ENCODE measurements around the gene ATP6V1E1.
"Not testable (repeated sequence)": the region's sequence is repeated elsewhere in the genome, so short reads cannot be mapped to it uniquely, and the experiment has no call there.

The ATP6V1E1 gene

GRCh38 chr22:17641269-17641668 is 12.7 kb upstream of the ATP6V1E1 start:
- Mint-ChIP-seq H3K27ac (no peak overlapping the region), H3K9me3 (no peaks in the 10 kb centered on the region), H3K36me3 (no peaks in the 10 kb centered on the region), H3K4me3 (no peak overlapping the region), H3K4me1 (peaks cover 13% of the 10 kb centered on the region), H3K27me3 (no peaks in the 10 kb centered on the region)
- no peak for ATAC-seq (ENCODE audit: low read depth)
- no peak for DNase-seq (ENCODE audit: low spot score in 2 of 2)

- peaks cover 13% of the 10 kb centered on the region for H3K4me1 Mint-ChIP-seq
- peak in 1 of 2 donors; percentile 19 for DNase-seq (ENCODE audit: low spot score in 2 of 2)
- H3K27me3 Mint-ChIP-seq, result no peaks in the 10 kb centered on the region
- H3K27ac Mint-ChIP-seq, result peak overlapping the region; percentile 100
- H3K4me3 Mint-ChIP-seq, result peak overlapping the region; percentile 94
- H3K36me3 Mint-ChIP-seq, result no peaks in the 10 kb centered on the region
- H3K9me3 Mint-ChIP-seq, result no peaks in the 10 kb centered on the region
- ATAC-seq (ENCODE audit: low read depth), result peak; percentile 23
Observed at GRCh38 chr22:17639247-17639741, 10.7 kb upstream of the ATP6V1E1 start.

DNA sequence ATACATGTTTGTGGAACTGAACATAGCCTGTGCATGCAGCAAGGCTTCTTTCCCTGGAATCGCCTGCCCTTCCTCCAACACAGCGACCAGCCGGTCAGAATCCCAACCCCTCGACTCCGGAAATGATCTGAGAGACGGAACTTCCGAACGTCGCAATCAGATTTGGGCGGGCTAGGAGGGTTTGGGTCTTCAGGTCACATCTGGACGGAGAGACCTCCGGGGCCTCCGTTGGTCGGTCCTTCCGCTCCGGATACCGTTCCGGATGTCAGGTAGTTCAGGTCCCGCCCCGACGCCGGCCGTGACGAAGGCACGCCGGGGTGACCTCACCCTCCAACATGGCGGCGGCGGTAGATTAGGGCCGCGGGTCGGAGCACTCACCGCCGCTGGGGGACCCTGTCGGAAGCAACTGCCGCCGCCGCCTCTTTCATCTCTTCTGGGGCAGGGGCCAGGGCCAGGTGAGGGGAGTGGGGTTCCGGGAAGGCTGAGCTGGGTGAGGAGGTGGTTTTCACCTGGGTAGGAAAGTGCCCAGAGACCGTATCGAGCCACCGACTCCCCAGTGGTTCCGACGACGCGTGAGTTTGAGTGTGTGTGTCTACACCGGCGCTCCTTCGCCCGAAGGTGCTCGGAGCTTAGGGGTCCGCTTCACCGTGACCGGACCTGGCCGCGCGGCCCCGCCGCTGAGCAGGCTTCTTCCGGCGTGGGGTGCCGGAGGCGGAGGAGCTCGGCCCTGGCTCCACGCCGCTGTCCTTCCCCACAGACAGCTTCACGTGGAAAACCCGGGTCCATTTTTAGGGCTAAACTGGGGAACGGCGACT is 10.1 kb upstream of the ATP6V1E1 start, which contains the start of gene BCL2L13:
BCL2L13 (plus strand) TSS at position 326 of the 815 bp plus-strand sequence. CDS start 16,955 bp downstream, outside the sequence.
- ATAC-seq (ENCODE audit: low read depth) (peak; percentile 91), DNase-seq (ENCODE audit: low spot score in 2 of 2) (peak; percentile 82 to 90)
- Mint-ChIP-seq H3K27ac (peak within 1 kb of the TSS; percentile 100), H3K4me3 (peak within 1 kb of the TSS; percentile 94), H3K36me3 (no peaks in the 10 kb centered on the region), H3K4me1 (peaks cover 13% of the 10 kb centered on the region), H3K27me3 (no peaks in the 10 kb centered on the region), H3K9me3 (no peaks in the 10 kb centered on the region)

- Mint-ChIP-seq H3K4me3 (peak overlapping the region; percentile 94), H3K27me3 (no peaks in the 10 kb centered on the region), H3K4me1 (peaks cover 13% of the 10 kb centered on the region), H3K27ac (peak overlapping the region; percentile 100), H3K9me3 (no peaks in the 10 kb centered on the region), H3K36me3 (no peaks in the 10 kb centered on the region)
- DNase-seq (ENCODE audit: low spot score in 2 of 2) (peak in 1 of 2 donors; percentile 9), ATAC-seq (ENCODE audit: low read depth) (peak; percentile 7)
Observed at GRCh38 chr22:17638182-17638431, 9.6 kb upstream of the ATP6V1E1 start.

GRCh38 chr22:17637490-17638181 is 9.1 kb upstream of the ATP6V1E1 start:
- ATAC-seq (ENCODE audit: low read depth) (no peak), DNase-seq (ENCODE audit: low spot score in 2 of 2) (no peak)
- no peaks in the 10 kb centered on the region for H3K27me3 Mint-ChIP-seq
- peaks cover 13% of the 10 kb centered on the region for H3K4me1 Mint-ChIP-seq
- H3K27ac Mint-ChIP-seq, result peak overlapping the region; percentile 100
- no peaks in the 10 kb centered on the region for H3K36me3 Mint-ChIP-seq
- H3K9me3 Mint-ChIP-seq, result no peaks in the 10 kb centered on the region
- peak overlapping the region; percentile 94 for H3K4me3 Mint-ChIP-seq

DNA sequence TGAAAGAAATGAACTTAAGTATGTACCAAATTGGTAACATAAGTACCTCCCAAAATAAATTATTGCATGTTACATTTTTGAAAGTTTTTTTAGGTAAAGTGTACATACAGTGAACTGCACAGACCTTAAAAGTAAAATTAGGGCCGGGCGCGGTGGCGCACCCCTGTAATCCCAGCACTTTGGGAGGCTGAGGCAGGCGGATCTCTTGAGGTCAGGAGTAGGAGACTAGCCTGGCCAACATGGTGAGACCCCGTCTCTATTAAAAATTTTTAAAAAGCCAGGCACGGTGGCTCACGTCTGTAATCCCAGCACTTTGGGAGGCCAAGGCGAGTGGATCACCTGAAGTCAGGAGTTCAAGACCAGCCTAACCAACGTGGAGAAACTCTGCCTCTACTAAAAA is 8.3 kb upstream of the ATP6V1E1 start:
- not testable (repeated sequence) for H3K27me3 Mint-ChIP-seq; DNase-seq (ENCODE audit: low spot score in 2 of 2); H3K27ac Mint-ChIP-seq; ATAC-seq (ENCODE audit: low read depth); H3K9me3 Mint-ChIP-seq; H3K4me3 Mint-ChIP-seq; H3K36me3 Mint-ChIP-seq
- H3K4me1 Mint-ChIP-seq, result peaks cover 13% of the 10 kb centered on the region

- no peak overlapping the region for H3K4me3 Mint-ChIP-seq
- H3K27ac Mint-ChIP-seq, result no peak overlapping the region
- H3K9me3 Mint-ChIP-seq, result no peaks in the 10 kb centered on the region
- H3K36me3 Mint-ChIP-seq, result no peaks in the 10 kb centered on the region
- ATAC-seq (ENCODE audit: low read depth) (no peak), DNase-seq (ENCODE audit: low spot score in 2 of 2) (no peak)
- H3K27me3 Mint-ChIP-seq, result no peaks in the 10 kb centered on the region
- peaks cover 16% of the 10 kb centered on the region for H3K4me1 Mint-ChIP-seq
Observed at GRCh38 chr22:17634696-17635095, 6.1 kb upstream of the ATP6V1E1 start.

DNA sequence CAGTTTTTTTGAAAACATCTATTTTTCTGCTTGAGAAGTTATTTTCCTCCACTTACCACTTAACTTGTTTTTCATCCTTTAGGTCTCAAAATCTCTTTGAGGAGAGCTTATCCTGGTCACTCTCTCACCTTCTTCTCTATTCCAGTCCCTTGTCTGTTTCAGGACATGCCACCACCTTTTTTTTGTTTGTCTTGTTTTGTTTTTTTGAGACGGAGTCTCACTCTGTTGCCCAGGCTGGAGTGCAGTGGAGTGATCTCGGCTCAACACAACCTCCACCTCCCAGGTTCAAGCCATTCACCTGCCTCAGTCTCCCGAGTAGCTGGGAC is 5.4 kb upstream of the ATP6V1E1 start:
- Mint-ChIP-seq H3K4me3 (no peak overlapping the region), H3K36me3 (no peaks in the 10 kb centered on the region), H3K27me3 (no peaks in the 10 kb centered on the region), H3K4me1 (peaks cover 13% of the 10 kb centered on the region), H3K27ac (no peak overlapping the region), H3K9me3 (no peaks in the 10 kb centered on the region)
- ATAC-seq (ENCODE audit: low read depth) (no peak), DNase-seq (ENCODE audit: low spot score in 2 of 2) (no peak)

DNA sequence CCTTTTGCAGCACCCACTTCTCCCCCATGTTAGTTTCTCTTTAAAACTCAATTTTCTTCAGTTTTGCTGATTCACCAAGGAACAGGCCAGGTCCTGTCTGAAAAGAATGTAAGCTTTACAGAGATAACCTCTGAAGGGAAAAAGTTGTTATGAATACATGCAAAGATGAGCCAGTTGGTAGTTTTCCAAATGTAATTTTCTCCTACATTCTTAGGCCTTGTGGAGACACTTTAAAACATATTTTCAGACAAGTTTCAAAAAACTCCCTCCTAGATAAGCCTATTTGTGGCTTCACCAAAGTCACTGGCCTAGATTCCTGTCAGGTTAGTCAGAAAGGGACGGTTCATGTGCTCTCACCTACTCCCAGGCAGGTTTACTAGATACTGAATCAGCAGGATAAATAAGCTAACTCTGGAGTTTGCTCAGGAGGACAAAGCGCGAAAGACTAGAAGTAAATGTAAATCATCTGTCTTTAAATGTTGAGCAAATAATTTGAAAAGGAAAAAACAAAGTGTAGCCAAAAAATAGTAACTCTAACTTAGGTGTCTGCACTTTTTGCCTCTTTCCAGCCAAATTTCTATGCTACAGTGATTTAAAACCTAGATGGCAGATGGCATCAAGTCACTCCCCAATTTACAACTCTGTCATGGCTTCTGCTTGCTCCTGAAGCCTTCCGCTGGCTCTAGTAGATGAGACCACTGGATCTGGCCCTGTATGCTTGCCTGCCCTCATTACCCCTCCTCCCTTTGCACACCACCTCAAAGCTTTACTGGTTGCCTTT is 4.9 kb upstream of the ATP6V1E1 start:
- ATAC-seq (ENCODE audit: low read depth) (no peak), DNase-seq (ENCODE audit: low spot score in 2 of 2) (no peak)
- H3K4me3 Mint-ChIP-seq, result no peak overlapping the region
- no peaks in the 10 kb centered on the region for H3K9me3 Mint-ChIP-seq
- H3K36me3 Mint-ChIP-seq, result no peaks in the 10 kb centered on the region
- H3K27ac Mint-ChIP-seq, result no peak overlapping the region
- peaks cover 13% of the 10 kb centered on the region for H3K4me1 Mint-ChIP-seq
- H3K27me3 Mint-ChIP-seq, result no peaks in the 10 kb centered on the region

DNA sequence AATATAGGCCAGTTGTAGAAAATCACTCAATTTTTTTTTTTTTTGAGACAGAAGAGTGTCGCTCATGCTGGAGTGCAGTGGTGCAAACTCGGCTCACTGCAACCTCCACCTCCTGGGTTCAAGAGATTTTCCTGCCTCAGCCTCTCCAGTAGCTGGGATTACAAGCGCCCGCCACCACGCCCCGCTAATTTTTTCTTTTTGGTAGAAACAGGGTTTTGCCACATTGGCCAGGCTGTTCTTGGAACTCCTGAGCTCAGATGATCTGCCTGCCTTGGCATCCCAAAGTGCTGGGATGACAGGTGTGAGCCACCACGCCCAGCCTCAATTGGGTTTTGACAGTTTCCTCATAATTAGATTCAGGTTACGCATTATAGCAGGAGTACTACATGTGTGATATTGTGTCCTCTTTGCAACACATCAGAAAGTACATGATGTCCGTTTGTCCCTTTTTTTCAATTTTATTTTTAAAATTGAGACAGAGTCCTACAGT is 2.6 kb upstream of the ATP6V1E1 start:
- ATAC-seq (ENCODE audit: low read depth), result no peak
- peak overlapping the region; percentile 79 for H3K27ac Mint-ChIP-seq

GRCh38 chr22:17629641-17630040 is 1.1 kb upstream of the ATP6V1E1 start:
- Mint-ChIP-seq H3K4me3 (peak overlapping the region; percentile 68), H3K27ac (peak overlapping the region; percentile 98), H3K36me3 (no peaks in the 10 kb centered on the region), H3K27me3 (no peaks in the 10 kb centered on the region), H3K9me3 (no peaks in the 10 kb centered on the region), H3K4me1 (peaks cover 7% of the 10 kb centered on the region)
- no peak for ATAC-seq (ENCODE audit: low read depth)
- DNase-seq (ENCODE audit: low spot score in 2 of 2), result no peak

More for the DNA sequence above, 2.6 kb upstream of the ATP6V1E1 start:
- H3K4me3 Mint-ChIP-seq, result no peak overlapping the region
- DNase-seq (ENCODE audit: low spot score in 2 of 2), result no peak
- H3K27me3 Mint-ChIP-seq, result no peaks in the 10 kb centered on the region
- H3K36me3 Mint-ChIP-seq, result no peaks in the 10 kb centered on the region
- peaks cover 5% of the 10 kb centered on the region for H3K4me1 Mint-ChIP-seq
- H3K9me3 Mint-ChIP-seq, result no peaks in the 10 kb centered on the region

DNA sequence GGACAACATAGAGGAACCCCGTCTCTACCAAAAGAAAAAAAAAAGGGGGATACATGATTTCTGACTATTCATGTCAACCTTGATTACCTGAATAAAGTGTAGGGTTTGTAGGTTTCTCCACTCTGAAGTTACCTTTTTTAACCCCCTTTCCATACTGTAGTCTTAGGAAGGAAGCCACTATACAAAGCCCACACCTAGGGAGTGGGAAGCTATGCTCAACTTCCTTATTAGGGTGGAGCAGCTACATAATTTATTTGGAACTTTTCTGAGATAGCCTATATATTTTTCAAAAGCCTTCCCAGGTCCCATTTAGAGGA is 582 bp upstream of the ATP6V1E1 start:
- ATAC-seq (ENCODE audit: low read depth), result no peak
- Mint-ChIP-seq H3K4me3 (peak overlapping the region; percentile 93), H3K36me3 (no peaks in the 10 kb centered on the region)

GRCh38 chr22:17627961-17628405 is 566 bp downstream of the ATP6V1E1 start:
- Mint-ChIP-seq H3K36me3 (no peaks in the 10 kb centered on the region), H3K4me3 (peak overlapping the region; percentile 93), H3K27me3 (no peaks in the 10 kb centered on the region), H3K27ac (peak overlapping the region; percentile 98), H3K4me1 (peaks cover 9% of the 10 kb centered on the region), H3K9me3 (no peaks in the 10 kb centered on the region)
- DNase-seq (ENCODE audit: low spot score in 2 of 2) (no peak), ATAC-seq (ENCODE audit: low read depth) (no peak)

More for the DNA sequence above, 582 bp upstream of the ATP6V1E1 start:
- Mint-ChIP-seq H3K27me3 (no peaks in the 10 kb centered on the region), H3K27ac (peak overlapping the region; percentile 98), H3K4me1 (peaks cover 7% of the 10 kb centered on the region), H3K9me3 (no peaks in the 10 kb centered on the region)
- DNase-seq (ENCODE audit: low spot score in 2 of 2), result no peak

GRCh38 chr22:17613280-17613679 is 15.3 kb downstream of the ATP6V1E1 start:
- Mint-ChIP-seq H3K9me3 (no peaks in the 10 kb centered on the region), H3K4me1 (no peaks in the 10 kb centered on the region), H3K27me3 (no peaks in the 10 kb centered on the region), H3K4me3 (no peak overlapping the region), H3K27ac (no peak overlapping the region), H3K36me3 (peaks cover 23% of the 10 kb centered on the region)
- DNase-seq (ENCODE audit: low spot score in 2 of 2) (no peak), ATAC-seq (ENCODE audit: low read depth) (no peak)

All from memory B cell (primary cell).